NK-92 (cell line): Measurements from ENCODE around the gene PRSS23.
"Not testable (repeated sequence)": the region's sequence is repeated elsewhere in the genome, so short reads cannot be mapped to it uniquely, and the experiment has no call there.

Experiments used
- DNase-seq: peaks from one replicate; lab custom pipeline; 2025; ENCODE audit not compliant: unreplicated experiment; lab: John Stamatoyannopoulos, UW

PRSS23 gene, protein sequence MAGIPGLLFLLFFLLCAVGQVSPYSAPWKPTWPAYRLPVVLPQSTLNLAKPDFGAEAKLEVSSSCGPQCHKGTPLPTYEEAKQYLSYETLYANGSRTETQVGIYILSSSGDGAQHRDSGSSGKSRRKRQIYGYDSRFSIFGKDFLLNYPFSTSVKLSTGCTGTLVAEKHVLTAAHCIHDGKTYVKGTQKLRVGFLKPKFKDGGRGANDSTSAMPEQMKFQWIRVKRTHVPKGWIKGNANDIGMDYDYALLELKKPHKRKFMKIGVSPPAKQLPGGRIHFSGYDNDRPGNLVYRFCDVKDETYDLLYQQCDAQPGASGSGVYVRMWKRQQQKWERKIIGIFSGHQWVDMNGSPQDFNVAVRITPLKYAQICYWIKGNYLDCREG

DNA sequence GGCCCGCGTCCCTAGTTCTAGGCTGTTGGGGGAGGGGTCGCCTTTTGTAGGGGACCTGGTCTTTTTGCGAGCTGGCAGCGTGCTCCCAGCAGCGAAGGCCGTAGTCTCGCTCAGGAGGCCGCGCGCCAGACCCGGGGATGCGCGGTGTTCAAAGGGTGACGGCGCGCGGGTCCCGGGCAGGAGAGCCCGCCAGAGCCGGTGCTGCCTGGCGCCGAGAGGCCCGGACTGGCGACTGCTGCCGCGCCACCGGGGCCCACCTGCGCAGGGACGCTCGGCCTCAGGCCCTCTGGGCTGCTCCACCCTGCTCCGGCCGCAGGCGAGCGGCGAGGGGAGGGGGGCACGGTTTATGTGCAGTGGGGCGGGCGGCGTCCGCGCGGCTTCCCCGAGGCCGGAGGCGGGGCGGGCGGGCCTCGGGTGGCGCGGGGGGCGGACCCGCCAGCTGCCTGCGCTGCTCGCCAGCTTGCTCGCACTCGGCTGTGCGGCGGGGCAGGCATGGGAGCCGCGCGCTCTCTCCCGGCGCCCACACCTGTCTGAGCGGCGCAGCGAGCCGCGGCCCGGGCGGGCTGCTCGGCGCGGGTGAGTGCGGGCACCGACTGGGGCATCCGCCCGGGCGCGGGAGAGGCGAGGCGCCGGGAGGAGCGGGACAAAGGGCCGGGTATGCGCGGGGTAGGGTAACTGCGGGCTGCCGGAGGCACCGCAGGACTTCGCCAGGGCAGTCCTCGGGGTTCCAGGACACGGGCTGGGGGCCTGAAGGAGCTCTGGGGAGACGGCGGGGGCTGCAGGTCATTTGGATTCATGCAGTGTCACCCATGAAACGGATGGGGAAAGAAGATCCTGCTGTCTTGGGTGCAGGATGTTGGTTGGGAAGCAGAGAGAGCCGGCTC lies at the start of gene PRSS23:
TSS of gene PRSS23 (plus strand) at position 467 of the 884 bp plus-strand sequence. CDS start 7,102 bp downstream, outside the sequence.
- no peak for DNase-seq

- no peak for DNase-seq
Measured at GRCh38 chr11:86753459-86753858, 46.9 kb upstream of the PRSS23 start.

DNA sequence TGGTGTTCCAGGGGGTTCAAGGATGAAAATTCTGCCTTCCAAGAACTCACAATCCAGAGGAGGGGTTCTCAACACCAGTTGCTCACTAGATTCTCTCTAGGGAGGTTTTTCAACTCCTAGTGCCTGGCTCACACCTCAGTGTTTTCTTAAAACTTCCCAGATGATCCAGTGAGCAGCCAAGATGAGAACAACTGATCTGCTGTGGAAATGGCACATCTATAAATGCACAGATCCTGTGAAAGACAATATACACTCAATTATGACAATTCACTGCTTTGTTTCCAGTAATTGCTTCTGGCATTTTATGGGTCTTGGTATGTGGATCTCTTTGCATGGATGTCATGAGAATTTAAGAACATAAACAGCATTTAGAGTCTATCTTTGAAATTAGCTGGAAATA lies 45.2 kb upstream of the PRSS23 start:
- DNase-seq: no peak

GRCh38 chr11:86758171-86758570 lies 42.2 kb upstream of the PRSS23 start:
- DNase-seq: no peak

DNA sequence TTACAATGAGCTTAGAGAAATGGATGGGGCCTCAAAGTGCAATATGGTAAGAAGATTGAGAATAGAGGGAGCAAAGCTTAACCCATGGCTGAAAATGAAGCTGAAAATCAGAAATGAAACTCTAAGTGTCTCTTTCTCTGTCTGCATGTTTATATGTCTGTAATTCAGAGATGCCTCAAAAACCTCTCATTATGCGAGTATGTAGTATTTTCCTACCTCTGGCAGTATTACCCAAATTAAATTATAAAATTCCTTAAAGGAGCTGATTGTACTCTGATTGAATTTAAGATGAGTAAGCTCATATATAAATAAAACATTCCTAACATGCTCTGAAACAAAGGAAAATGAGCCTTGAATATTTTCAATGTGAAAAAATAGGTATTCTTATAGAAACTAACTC lies 39.8 kb upstream of the PRSS23 start:
- DNase-seq: no peak

DNA sequence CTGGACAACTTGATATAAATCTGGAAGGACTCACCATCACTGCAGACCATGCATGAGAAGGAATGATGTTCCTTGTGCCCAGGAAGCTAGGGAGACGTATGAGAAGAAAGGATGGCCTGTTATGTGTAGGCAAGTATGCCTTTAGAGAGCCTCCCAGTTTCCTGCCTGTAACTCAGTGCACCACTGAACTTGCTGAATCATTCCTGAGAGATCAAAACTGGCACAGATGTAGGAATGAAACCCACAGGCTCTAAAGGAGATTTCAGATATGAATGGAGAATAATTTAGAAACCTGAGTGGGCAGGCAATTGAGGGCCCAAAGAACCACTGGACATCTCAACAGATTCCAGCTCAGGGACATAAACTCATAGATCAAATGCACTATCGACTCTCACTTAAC lies 38.4 kb upstream of the PRSS23 start:
- no peak for DNase-seq

DNA sequence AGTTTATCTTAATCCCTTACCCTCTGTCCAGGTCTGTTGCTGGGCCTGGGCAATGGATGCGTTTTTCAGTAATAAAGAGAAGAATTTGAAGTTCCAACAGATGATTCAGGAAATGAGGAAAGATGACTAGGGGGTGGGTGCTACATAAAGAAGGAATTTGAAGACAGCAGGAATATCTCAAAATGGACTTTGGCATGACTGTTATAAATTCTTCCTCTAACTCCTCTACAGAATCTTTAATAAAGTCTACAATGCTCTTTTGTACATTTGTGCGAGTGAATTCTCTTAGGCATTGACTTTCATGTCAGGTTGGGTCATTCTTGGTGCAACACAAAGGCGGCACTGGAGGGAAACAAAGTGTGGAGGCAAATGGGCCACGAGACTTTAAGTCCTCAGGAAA lies 35.1 kb upstream of the PRSS23 start:
- no peak for DNase-seq

DNA sequence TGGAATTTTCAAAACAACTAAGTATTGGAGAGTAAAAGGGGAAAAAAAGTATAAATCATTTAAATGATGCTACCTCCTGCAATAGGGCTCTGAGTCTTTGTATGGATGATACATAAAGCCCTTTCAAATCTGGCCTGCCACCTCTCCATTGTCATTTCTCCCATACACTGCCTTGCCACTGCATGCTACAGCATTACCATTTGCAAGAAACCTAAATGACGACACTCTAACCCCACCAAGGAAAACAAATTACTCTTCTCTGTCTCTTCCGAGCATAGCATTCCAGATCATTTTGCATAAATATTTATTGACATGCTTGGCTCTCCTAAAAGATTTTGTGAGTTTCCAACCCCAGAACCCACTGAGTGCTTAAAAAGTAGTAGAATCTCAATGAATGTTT lies 34.5 kb upstream of the PRSS23 start:
- no peak for DNase-seq

GRCh38 chr11:86769219-86769618 lies 31.1 kb upstream of the PRSS23 start:
- DNase-seq: no peak

DNA sequence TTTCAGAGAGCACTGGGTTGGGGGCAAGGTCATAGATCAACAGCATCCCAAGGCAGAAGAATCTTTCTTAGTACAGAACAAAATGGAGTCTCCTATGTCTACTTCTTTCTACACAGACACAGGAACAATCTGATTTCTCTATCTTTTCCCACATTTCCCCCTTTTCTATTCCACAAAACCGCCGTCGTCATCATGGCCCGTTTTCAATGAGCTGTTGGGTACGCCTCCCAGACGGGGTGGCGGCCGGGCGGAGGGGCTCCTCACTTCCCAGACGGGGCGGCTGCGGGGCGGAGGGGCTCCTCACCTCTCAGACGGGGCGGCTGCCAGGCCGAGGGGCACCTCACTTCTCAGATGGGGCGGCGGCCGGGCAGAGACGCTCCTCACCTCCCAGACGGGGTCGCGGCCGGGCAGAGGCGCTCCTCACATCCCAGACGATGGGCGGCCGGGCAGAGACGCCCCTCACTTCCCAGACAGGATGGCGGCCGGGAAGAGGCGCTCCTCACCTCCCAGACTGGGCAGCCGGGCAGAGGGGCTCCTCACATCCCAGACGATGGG lies 29.8 kb upstream of the PRSS23 start:
- DNase-seq: not testable (repeated sequence)

DNA sequence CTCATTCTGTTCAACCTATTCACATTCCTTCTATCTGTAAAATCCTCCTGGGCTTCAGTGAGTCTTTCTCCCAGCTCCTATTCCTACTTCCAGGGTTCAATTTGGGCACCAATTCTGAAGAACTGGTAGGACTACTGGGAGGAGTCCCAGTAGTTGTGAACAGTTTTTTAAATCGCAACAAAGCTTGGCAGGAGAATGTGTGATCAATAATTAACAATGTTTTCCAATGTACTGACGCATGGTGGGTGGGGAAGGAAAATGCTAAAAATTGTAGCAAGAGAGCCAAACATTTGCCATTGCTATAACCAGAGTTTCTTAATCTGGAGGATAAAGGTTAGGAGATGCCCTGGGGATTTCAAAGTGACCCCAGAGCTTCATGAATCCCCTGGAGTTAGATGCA lies 27.3 kb upstream of the PRSS23 start:
- DNase-seq: no peak

DNA sequence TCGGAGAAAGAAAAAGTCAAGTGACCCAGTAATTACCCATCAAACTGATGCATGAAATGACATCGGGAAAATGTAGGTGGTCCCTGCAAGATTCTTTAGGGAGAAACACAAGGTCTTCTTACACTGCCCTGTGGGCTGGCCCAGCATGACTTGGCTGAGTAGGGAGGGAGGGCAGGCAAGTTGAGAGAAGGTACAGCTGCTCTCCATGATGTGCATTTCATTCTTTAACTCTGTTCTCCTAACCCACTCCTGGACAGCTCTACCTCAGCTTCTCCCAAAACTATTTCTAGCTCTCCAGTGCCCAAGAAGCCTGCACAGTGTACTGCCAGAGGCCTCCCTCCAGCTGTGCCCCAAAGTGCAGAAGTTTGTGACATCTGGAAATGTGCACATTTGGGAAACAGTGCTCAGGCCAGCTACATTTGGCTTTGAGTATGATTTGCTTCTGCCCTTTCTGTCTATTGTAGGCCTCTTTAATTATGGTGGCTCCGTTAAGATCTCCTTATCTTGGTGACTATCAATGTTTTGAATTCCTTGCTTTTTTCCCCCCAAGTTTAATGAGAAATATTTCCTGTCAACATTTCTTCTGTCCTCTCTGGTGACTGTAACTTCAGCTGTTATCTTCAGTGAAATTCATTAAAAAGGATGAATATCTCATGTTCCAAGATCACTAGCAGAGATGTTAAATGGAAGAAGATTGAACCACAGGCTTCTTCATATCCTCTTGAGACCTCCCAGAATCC lies 26.7 kb upstream of the PRSS23 start:
- DNase-seq: no peak

- DNase-seq: no peak
Measured at GRCh38 chr11:86774417-86774816, 25.9 kb upstream of the PRSS23 start.

DNA sequence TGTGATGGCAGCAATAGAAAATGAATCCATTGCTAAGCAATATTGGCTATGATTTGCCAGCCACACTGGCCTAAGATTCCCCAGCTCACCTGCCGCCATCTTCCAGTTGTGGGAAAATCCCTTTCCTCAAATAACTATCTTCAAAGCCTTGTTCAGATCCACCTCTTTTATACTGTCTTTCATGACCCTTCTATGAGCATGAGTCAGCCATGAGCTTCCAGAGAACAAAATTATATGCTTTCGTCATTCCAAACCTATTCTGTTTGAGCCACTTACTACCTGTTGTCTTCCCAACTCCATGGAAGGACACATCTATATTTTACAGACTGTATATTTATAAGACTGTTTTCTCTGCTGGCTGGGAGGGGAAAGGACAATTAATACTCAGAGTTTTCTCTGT lies 25.0 kb upstream of the PRSS23 start:
- no peak for DNase-seq

DNA sequence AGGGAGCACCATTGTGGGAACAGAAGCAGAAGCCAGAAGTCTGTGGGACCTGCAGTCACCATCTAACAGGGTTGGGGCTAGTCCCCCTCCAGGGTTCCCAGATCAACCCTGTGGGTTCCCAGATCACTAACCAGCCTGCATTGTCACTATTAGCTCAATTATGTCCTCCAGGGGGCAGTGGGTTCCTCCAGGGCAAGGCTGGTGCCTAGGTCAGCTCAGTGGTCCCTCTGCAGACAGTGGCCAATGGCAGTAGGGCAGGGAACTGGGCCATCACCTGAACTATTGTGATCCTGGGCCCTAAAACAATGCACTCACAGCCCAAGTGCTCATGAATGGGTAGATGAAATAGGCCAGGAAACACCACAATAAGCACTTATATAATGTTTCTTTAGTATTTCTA lies 18.8 kb upstream of the PRSS23 start:
- no peak for DNase-seq

DNA sequence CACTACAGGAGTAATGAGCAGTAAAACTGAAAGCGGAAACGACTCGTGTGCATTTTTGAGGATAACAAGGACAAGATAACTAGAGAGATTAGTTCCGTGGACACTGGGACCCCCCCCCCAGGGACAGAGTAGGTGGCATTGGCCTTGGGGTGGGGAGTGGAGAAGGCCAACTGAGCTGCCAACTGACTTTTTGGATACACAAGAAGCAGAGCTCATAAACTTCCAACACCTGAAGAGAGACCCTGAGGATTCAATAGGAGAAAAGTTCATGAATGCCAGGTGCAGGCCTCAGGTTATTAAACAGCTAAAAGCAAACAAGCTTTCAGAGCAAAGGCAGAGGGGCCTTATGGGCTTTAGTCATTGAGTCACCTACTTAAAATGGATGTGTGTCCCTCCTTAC lies 17.6 kb upstream of the PRSS23 start:
- DNase-seq: no peak

DNA sequence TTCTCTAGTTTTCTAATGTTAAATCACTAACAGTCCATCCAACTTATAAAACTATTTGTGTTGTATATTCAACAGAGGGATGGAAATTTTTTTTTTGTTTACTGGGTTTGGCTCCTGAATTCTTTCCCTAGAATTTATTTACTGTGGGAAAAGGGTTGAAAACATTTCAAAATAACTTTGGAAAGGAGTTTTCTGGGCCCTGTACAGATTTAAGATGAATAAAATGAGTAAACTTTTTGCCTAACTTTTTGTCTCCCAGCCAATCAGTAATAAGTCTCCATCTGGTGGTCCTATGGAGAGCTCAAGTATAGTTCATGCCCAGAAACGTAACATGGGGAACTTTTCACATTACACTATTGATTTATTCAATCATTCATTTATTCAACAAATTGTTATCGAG lies 16.7 kb upstream of the PRSS23 start:
- no peak for DNase-seq

GRCh38 chr11:86784241-86784681 lies 16.1 kb upstream of the PRSS23 start:
- DNase-seq: no peak

GRCh38 chr11:86785576-86785975 lies 14.8 kb upstream of the PRSS23 start:
- no peak for DNase-seq

- no peak for DNase-seq
Measured at GRCh38 chr11:86787018-86787536, 13.3 kb upstream of the PRSS23 start.

DNA sequence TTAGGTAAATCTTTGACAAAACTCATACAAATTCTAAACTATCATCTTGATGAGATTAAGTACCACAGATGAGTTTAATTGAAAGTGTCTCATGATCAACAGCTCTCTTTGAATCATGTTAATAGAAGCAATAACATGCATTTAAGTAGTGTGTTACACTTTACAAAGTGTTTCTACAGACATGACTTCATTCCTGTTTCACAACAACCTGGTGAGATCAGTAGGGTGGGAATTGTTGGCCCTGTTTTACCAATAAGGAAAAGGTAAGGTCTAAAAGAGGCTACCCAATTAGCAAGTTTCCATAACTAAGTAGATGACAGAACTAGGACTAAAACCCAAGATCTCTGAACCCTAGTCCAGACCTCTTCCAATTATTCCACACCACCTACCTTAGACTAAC lies 12.7 kb upstream of the PRSS23 start:
- DNase-seq: no peak
